HG03565 (cell line): ENCODE results near the gene MFN1.
A peak's percentile ranks its signal among the peaks of the same experiment; 100 is the strongest.

ENCODE experiments used
- ATAC-seq: cut with Tn5 transposase; IDR thresholded peaks from one replicate; pipeline ENCODE4 v1.9.1; 2021; ENCODE audit warnings: mild to moderate bottlenecking, moderate library complexity; ENCODE audit not compliant: unreplicated experiment

MFN1 gene

DNA sequence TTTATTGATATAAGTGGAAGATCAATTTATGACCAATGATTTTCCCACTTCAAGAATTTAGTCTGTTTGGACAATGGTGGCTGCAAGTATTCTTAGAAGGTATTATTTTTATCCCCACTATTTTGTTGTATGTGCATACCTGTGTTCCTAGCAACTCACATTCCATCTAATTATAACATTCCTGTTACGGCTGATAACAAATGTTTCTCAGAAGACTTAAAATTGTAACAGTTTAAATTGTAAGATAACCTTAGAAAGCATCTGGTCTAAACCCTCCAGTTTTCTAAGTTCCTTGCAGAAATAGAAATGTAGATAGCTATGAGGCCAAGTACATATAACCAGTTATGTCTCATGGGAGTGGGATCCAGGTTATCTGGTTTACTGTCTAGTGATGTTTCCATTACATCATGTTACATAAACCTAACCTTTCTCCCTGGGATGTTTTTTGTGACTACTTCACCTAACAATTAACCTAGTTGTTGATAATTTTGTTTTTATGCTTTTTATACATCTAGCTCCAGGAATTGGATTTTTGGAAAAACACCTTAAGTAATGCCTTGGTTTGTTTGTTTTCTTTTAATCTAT lies 11.1 kb upstream of the MFN1 start:
- no peak for ATAC-seq

DNA sequence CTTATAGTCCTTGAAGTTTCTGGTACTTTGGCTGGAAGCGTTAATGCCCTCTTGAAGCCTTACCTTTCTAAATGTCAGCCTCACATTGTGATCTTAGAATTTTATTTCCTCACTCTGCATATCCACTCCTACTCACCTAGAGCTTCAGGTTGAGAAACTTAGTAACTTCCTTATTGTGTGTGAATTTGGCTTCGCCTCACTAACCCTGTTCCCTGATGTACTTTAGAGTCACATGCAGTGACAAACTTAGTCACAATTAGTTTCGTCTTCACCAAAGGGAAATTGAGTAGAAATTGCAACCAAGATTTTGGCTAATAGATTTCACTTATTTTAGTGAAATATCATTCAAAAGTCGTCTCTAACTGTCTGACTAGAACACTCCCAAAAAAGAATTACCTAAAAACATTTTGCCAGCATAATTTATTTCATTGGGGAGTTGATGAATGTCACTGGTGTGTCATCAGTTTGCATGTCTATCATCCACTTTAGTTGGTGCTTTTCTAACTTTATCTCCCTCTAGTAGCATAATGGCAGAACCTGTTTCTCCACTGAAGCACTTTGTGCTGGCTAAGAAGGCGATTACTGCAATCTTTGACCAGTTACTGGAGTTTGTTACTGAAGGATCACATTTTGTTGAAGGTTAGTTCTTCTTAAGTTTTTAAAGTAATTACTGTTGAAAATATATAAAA lies 960 bp downstream of the MFN1 start:
- ATAC-seq: peak; percentile 82

DNA sequence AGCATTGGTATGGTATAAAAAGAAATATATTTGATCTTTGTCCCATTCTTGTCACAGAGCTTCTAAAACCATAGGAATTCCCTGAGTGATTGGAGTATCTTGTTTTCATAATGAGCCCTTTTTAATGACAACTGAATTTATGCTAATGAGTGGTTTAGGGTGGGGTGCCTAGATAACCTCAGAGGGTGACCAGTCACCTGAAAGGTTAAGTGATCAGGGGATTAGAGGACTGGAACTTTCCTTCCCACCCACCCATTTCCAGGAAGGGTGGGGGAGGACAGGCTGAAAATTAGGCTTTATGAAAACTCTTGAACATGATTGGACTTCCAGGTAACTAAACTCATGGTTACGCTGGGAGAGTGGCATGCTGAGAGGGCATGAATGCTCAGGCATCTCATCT lies 8.5 kb downstream of the MFN1 start:
- no peak for ATAC-seq

DNA sequence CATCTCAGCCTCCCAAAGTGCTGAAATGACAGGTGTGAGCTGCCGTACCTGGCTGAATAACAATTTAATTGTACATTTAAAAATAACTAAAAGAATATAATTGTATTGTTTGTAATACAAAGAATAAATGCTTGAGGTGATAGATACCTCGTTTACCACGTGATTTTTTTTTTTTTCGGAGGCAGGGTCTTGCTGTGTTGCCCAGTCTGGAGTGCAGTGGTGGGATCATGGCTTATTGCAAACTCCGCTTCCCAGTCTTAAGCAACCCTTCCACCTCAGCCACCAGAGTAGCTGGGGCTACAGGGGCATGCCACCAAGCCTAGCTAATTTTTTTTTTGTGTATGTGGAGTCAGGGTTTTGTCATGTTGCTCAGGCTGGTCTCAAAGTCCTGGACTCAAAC lies 15.8 kb downstream of the MFN1 start:
- ATAC-seq: no peak

DNA sequence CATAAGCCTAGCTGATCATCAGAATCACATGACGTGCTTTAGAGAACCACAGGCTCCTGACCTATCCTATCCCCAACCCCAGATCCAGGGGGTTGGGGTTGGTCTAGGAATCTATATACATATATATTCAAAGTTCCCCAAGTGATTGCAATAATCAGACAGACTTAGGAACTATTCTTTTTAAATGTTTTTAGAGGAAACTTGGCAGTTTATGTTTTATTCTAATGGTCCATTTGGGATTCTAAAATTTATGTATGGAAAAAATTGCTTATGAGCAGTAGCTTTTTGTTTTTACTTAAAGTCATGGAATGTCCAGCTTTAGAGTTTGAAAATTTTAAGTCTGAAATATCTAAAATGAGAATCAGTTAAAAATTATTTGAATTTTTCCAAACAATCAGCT lies 22.1 kb downstream of the MFN1 start:
- ATAC-seq: no peak

DNA sequence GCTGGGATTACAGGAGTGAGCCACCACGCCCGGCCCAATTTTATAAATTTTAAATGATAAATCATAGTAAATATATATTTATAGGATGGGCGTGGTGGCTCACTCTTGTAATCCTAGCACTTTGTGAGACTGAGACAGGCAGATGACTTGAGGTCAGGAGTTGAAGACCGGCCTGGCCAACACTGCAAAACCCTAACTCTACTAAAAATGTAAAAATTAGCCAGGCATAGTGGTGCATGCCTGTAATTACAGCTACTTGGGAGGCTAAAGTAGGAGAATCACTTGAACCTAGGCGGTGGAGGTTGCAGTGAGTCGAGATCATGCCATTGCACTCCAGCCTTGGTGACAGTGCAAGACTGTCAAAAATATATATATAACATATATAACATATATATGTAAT lies 26.4 kb downstream of the MFN1 start:
- no peak for ATAC-seq

DNA sequence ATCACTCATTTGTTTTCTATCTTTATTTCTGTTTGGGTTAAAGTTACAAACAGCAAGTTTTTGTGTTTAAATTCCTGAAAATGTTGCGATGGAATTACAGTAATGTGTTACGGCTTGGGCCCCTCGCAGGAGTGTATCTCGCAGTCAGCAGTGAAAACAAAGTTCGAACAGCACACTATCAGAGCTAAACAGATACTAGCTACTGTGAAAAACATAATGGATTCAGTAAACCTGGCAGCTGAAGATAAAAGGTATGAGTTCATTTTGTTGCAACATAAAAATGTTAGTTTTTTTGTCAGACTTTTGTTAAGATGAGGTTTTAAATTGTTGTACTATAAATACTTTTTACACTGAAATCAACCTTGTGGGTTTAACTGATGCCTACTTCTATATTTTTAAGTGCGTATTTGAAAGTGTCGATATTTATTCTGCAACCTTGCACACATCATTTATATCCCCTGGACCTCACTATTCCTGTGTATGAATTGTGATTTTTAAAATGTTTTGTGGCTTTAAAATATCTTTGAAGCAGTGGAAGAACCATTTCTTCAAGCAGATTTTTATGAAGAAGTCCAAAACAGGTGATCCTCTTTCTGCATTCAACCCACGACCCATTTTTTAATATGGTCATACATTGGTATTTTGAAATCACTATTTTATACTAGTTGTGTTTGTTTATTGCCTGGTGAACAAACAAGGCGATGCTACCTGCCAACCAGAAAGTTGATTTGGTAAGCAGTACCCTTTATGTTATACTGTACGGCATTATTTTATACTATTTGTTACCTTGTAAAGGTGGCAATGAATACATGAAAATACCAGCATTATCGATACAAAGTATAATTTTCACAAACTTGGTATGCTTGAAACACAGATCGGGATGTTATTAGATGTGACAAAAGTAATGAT lies 27.8 kb downstream of the MFN1 start:
- no peak for ATAC-seq

DNA sequence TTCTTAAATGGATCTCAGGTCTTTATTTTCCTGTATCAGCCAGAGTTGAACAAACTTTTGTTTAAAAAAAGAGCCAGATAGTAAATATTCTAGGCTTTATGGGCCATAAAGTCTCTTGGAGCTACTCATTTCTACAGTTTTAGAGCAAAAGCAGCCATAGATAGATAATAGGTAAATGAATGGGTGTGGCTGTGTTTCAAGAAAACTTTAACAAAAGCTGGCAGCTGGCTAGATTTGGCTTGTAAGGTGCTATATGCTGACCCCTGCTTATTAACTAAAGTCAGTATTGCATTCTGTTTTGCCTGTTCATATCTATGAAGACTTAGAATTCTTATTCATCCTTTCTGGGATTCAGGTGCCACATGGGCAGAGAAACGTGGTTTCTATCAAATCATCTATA lies 29.0 kb downstream of the MFN1 start:
- no peak for ATAC-seq

DNA sequence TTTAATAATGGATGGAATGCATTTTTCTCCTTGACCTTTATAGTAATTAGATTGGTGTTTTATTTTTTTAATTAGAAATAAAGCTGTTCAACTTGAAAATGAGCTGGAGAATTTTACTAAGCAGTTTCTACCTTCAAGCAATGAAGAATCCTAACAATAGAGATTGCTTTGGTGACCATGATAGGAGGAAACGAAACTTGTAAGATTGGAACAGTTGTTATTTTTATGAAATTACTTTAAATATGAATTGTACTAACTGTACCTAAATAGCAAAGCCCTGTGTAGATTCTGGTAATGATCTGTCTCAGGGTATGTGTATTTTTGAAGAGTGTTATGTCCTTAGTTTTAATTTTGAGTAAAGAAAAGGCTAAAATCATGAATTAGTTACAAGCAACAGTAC lies 44.4 kb downstream of the MFN1 start:
- no peak for ATAC-seq

DNA sequence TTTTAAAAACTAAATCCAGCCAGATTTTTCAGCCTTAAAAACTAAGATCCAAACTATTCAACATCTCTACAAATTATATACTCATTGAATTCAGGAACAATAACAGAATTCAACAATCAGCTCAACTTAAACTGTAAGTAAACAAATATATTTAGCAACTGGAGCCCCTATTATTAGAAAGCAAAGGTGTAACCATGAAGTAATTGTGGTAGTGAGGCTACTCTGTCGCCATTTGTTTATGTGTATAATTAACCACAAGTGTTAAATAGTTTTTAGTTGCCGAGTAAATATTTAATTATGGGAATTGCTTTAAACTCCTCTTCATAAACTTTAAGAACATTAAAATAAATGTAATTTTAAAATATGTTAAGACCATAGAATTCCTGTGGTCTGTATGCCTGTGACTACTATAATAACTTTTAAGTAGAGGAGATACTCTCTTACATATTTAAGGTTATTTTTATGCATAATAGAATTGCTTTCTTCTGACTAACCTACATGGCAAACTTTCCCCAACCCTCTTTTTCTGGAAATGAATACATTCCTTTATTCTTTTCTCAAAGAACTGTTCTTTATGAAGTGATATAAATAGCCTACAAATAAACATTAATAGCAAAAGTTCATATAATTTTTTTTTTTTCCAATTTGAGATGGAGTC lies 51.2 kb downstream of the MFN1 start:
- ATAC-seq: no peak

DNA sequence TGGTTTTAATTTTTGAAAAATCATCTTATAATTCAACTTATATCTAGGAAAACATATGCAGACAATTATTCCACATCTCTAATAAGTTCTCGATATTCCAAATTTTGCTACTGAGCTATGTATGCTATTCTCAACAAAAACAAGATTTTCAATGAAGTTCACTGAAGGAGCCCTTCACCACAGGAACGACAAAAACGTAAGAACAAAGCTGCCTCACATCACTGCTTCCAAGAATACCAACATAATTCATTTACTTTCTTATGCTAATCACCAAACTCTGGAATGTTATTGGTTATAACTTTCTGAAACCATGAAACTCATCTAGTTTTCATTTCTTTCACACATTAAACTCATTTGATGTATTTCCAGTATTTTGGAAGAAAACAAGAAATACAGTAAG lies 54.1 kb downstream of the MFN1 start:
- ATAC-seq: no peak

DNA sequence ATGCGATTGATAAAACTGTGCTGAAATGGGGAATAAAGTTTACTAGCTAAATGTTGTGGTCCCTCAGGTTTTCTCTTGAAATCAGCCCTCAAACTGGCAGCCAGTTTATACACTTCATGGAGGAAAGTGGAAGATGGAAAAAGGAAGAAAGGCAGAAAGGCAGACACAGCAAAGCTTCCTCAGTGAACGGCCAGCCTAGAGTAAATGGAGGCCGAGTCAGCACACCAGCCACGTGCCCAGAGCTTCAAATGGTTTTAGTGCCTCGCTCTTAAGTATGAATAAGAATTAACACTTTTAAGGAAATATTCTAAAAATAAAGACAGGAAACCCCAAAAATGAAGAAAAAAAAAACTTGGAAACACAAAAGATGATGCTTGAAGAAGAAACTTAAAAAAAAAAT lies 55.5 kb downstream of the MFN1 start:
- ATAC-seq: no peak

DNA sequence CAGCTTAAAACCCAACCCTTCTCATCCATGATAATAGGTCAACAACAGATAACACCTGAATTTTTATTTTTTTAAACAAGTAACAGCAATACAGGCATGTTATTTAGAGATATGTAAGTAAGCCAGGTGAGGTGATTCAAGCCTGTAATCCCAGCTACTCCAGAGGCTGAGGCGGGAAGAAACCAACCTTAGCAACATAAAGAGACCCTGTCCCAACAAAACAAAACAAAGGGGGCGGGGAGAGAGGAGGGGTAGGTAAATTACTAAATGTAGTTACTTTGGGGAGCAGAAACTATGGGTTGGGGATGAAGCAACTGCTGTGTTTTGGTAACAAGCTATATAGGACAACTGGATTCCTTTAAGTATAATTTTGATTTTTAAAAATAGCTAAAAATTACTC lies 56.8 kb downstream of the MFN1 start:
- ATAC-seq: no peak

DNA sequence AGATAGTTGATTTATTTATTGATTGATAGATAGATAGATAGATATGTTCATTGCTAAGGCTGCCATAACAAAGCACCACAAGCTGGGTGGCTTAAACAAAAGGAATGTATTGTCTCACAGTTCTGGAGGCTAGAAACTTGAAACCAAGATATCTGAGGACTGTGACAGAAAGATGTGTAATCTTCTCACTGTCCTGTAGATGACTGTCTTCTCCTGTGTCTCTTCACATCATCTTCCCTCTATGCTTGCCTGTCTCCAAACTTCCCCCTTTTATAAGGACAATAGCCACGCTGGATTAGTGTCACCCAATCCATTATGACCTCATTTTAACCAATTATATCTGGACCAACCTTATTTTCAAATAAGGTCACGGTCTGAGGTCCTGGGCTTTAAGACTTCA lies 62.8 kb downstream of the MFN1 start:
- no peak for ATAC-seq

DNA sequence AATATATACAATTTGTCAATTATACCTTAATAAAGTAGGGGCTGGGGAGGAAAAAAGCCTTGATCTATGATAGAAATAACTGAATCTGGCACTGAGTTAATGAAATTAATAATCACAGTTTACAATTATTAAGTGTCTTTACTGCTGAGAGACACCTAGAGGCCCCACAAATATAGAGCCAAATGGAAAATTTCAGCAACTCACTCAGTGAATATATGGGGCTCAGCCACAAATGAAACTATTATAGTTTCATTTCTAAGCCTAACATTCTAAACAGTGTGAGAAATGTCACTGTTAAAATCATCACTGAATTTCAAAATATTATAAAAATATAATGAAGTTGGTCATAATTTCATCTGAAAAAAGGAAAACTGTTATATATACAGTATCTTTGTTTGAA lies 63.5 kb downstream of the MFN1 start:
- ATAC-seq: no peak

DNA sequence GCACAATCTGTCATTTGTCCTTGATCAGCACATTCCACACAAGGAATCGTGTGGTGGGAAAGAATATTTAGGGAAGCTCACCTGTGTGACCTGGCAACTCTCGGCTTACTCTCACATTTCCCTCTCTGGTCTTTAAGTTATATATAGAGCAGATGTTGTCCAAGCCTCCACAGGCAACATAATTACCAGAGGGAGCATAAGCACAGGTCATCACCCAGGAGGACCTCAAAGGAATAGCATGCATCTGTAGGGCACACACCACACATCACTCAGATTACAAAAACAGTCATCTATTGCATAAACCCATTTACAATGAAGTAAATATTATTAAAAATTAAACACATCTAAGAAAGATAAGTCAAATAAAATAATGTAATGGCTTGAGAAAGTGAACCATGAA lies 67.3 kb downstream of the MFN1 start:
- ATAC-seq: no peak

DNA sequence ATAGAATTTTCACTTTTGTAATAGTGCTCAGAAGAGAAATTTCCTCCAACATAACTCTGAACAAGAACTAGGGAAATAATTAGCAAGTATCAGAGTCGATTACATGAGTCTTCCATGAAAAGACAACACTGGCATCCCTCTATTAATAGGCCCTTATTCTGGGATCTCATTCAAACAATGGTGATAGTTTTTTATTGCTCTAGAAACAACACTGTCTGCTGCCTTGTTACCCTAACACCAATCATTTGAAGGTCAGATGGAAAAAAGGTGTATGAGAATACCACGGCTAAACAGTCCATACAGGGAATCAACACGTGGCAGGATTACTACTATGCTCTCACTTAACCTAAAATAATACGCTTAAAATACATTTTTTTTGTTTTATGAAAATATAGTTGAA lies 67.9 kb downstream of the MFN1 start:
- ATAC-seq: no peak

DNA sequence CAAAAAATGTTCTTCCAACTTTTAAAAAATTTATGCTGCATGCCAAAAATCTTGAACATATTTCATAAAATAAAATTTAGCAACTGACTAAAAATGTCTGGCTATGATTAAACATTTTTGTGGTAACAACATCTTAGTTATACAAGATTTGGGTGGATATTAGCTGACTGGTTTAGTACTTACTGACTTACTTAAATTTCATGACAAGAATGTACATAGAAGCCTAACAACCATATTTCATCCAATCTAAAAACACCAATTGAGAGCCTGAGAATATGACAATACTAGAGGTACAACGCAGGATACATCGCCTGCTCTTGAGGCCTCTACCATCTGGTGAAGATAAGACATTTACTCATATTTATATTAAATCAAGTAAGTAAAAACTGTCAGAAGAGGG lies 69.2 kb downstream of the MFN1 start:
- no peak for ATAC-seq

DNA sequence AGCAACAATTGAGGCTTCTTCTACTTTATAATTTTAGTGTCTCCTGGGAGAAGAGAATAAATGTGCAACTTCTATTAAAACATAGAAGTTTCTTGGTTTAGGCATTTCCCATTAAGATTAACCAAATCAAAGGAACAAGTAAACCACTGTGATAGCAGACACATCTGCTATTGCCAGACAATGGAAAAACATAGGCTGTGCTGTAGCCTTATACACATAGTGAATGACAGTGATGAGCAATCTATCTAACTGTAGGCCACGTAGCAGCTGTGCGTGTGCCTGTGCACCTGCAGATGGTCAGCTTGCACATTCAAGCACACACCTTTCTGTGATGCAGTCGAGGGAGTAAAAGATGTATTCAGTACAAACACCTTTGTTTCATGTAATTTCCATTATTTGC lies 71.1 kb downstream of the MFN1 start:
- ATAC-seq: no peak

DNA sequence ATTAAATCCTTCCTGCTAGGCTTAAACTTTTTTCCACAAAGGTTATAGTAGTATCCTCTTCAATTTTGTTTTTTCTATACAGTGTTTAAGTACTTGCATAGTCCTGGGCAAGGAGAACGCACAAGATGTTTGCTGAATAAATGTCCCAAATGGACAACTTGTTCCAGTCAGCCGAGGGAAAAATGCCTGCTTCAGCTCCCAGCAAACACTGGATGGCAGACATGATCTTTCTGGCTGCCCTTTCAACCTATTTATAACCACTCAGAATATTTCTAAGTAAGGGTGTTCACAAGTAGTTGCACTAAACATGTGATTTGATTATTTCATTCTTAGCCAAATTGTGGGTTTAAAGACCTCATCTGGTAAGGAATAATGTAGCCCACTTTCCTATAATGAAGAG lies 74.0 kb downstream of the MFN1 start:
- ATAC-seq: no peak

DNA sequence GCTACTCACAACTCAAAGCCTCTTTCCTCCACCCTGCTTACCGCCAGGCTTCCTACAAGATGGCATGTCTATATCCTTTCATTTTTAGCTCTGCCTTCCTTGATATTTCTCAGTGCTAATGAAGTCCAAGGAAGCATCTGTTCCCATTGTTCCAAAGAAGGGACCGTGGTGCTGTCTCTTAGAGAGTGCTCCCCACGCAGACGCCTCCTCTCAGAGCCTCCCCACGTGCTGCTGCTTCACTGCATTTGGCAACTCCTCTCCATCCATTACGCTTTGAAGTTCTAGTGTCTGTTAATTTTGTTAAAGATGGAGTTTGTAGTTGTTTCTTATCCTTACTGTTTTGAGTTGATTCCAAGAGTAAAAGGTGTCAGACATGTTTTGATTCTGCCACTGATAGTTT lies 77.6 kb downstream of the MFN1 start:
- no peak for ATAC-seq
